GM06990 (cell line): Measurements from ENCODE around the gene RSRC1.
"Not testable (repeated sequence)": the region's sequence is repeated elsewhere in the genome, so short reads cannot be mapped to it uniquely, and the experiment has no call there.

Source experiments
- DNase-seq: peaks from one replicate; pipeline ENCODE4 v3.0.0-alpha.2; 2011; ENCODE audit not compliant: insufficient read length; ENCODE audit errors: extremely low read depth
- H3K27me3 ChIP-seq: replicated peaks from 2 replicates; pipeline ENCODE4 v1.6.0; 2011; ENCODE audit warnings: low read length; ENCODE audit not compliant: control insufficient read depth, insufficient read depth
- H3K36me3 ChIP-seq: 2 replicates; pipeline ENCODE4 v1.5.1; 2011; ENCODE audit warnings: low read length; ENCODE audit not compliant: control insufficient read depth, insufficient read depth
- H3K4me3 ChIP-seq: replicated peaks from 2 replicates; pipeline ENCODE4 v1.5.1; 2011; ENCODE audit warnings: low read depth, mild to moderate bottlenecking, control low read depth, low read length
- TF ChIP-seq, protein P1 (sequence below): IDR thresholded peaks from 2 replicates; pipeline ENCODE4 v1.5.1; 2011; ENCODE audit warnings: low read length, control low read depth, mild to moderate bottlenecking, inconsistent platforms; ENCODE audit not compliant: insufficient read depth, poor library complexity, severe bottlenecking

The RSRC1 gene, protein sequence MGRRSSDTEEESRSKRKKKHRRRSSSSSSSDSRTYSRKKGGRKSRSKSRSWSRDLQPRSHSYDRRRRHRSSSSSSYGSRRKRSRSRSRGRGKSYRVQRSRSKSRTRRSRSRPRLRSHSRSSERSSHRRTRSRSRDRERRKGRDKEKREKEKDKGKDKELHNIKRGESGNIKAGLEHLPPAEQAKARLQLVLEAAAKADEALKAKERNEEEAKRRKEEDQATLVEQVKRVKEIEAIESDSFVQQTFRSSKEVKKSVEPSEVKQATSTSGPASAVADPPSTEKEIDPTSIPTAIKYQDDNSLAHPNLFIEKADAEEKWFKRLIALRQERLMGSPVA

DNA sequence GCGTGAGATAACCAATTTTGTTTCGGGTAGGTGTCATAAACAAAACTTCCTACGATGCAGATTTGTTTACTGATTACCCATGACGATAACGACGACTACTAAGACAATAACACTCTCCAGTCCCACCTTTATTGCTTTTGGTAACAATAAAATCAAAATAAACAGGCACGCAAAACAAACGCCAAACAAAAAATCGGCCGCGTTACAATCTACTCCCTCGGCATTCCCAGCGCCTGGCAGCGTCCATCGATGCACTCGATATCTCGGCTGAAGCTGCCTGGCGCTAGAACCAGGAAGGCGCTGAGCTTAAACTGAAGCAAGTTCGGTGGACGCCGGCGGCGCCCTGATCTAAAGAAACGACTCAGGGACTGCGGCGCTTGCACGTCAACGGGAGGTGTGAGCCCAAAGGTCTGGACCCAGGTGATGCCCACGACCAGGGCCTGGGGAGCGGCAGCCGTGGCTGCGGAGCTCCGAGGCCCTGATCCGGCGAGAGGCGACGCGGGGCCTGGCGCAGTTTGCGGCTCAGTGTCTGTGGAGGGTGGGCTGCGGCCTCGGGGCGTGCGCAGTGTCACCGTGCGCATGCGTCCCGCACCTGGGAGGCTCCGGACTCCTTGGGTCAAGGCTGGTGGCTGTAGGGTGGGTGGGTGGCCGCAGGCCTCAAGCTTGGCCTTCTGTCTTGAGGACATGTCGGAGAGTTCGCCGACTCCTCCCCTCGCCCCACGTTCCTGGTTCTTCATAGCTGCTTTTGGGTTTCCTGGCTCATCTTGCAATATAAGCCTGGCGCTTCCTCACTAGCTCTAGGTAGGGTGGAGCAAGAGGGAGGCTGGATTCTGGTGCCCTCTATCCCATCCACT lies at the start of gene RSRC1:
TSS of gene RSRC1 (plus strand) at position 286 of the 854 bp plus-strand sequence. CDS start 12,016 bp downstream, outside the sequence.
- Histone ChIP-seq H3K27me3 (no peaks in the 10 kb centered on the region; the same call in 1 of the 2 replicates), H3K36me3 (no peaks in the 10 kb centered on the region), H3K4me3 (peak within 1 kb of the TSS; percentile 77)
- DNase-seq = peak; percentile 89
- TF ChIP-seq, protein P1, sequence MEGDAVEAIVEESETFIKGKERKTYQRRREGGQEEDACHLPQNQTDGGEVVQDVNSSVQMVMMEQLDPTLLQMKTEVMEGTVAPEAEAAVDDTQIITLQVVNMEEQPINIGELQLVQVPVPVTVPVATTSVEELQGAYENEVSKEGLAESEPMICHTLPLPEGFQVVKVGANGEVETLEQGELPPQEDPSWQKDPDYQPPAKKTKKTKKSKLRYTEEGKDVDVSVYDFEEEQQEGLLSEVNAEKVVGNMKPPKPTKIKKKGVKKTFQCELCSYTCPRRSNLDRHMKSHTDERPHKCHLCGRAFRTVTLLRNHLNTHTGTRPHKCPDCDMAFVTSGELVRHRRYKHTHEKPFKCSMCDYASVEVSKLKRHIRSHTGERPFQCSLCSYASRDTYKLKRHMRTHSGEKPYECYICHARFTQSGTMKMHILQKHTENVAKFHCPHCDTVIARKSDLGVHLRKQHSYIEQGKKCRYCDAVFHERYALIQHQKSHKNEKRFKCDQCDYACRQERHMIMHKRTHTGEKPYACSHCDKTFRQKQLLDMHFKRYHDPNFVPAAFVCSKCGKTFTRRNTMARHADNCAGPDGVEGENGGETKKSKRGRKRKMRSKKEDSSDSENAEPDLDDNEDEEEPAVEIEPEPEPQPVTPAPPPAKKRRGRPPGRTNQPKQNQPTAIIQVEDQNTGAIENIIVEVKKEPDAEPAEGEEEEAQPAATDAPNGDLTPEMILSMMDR = no peak

DNA sequence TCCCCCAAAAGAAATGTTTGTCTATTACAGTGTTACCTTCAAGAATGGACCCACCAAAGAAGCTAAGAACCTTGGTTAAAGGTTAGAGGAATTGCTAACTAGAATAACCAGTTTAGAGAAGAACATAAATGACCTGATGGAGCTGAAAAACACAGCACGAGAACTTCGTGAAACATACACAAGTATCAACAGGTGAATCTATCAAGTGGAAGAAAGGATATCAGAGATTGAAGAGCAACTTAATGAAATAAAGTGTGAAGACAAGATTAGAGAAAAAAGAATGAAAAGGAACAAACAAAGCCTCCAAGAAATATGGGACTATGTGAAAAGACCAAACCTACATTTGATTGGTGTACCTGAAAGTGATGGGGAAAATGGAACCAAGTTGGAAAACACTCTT lies 44.3 kb upstream of the RSRC1 start:
- H3K27me3 ChIP-seq, H3K36me3 ChIP-seq, H3K4me3 ChIP-seq, DNase-seq: not testable (repeated sequence)

DNA sequence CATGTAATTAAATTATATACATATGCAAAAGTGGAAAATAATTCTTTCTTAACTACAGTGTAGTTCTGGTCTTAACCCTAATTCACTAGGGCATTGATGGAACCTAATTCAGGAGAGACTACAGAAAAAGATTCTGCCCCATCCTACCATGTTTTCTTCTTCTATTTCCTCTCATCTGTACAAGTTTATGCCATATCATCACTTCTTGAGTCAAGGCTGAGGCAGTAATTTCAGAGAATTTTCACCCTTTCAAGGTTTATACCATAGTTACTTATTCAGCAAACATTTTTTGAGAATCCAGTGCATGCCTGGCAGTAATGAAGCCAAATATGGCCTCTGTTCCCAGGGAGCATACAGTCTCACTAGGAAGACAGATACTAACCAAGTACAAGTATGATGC lies 37.1 kb upstream of the RSRC1 start:
- no peak for DNase-seq
- Histone ChIP-seq H3K36me3 (no peaks in the 10 kb centered on the region), H3K4me3 (no peak overlapping the region), H3K27me3 (no peaks in the 10 kb centered on the region)
- TF ChIP-seq, protein P1 = no peak

DNA sequence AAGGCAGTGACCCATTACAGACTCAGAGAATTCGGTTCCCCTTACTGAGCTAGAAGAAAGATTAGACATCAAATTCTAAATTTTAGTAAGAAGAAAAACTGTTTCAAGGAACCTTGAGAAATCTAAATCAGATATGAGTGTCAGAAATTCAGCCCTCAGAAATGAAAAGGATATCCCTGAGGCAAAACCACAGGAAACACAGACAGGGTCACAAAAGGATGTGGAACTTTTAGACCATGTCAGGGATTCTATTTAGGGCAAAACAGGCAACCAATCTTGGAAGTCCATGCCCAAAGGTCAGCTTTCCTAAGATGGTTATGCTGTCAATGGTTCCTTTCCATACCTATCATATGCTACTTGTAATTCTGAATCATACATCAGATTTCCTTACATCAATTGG lies 35.3 kb upstream of the RSRC1 start:
- no peaks in the 10 kb centered on the region for H3K36me3 ChIP-seq
- no peak for DNase-seq
- H3K4me3 ChIP-seq = no peak overlapping the region
- H3K27me3 ChIP-seq = no peaks in the 10 kb centered on the region
- TF ChIP-seq, protein P1 = no peak

DNA sequence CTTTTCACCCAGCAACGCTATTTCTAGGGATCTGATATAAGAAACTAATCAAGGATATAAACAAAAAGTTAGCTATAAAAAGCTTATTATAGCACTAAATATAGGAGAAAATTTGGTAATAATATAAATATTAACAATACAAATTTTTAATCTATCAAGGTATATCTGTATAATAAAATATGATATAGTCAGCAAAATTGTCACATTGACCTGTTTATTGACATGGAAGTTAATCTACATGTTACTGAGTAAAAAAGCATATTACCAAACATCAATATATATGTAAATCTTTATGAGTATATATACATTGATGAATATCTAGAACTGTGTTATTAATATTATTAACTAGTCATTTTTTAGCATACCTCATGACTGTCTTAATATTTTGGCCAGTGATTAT lies 30.3 kb upstream of the RSRC1 start:
- no peak for DNase-seq
- Histone ChIP-seq H3K36me3 (no peaks in the 10 kb centered on the region), H3K27me3 (no peaks in the 10 kb centered on the region), H3K4me3 (no peak overlapping the region)
- TF ChIP-seq, protein P1 = no peak

DNA sequence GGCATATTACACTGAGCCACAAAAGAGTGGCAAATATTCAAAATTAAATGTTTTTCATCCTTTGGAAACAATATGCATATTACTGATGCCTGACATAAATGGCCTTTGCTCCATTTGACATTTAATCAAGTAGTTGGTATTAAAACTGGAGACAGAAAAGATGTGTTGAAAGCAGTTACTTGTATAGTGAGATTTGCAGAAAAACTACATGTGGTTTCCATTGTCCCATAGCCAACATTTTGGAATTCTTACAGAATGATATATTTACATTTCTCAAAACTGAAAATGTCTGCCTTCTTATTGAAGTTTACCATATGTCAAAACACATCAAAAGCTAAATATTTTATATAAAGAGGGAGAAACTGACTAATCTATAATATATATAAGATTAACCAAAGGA lies 25.2 kb upstream of the RSRC1 start:
- DNase-seq = no peak
- Histone ChIP-seq H3K4me3 (no peak overlapping the region), H3K27me3 (no peaks in the 10 kb centered on the region), H3K36me3 (no peaks in the 10 kb centered on the region)
- TF ChIP-seq, protein P1 = no peak
